Fibroblast of skin of right biceps (primary cell): ENCODE results near the gene TFIP11.
"Not testable (repeated sequence)": the region's sequence is repeated elsewhere in the genome, so short reads cannot be mapped to it uniquely, and the experiment has no call there.

ENCODE experiments used
- DNase-seq: peaks from one replicate; pipeline ENCODE4 v3.0.0-alpha.2; 2013

TFIP11 gene

GRCh38 chr22:26540119-26540518 lies 27.8 kb upstream of the TFIP11 start:
- DNase-seq, result no peak

- DNase-seq, result no peak
Observed at GRCh38 chr22:26536762-26537134, 24.5 kb upstream of the TFIP11 start.

- DNase-seq, result no peak
Observed at GRCh38 chr22:26536056-26536761, 23.9 kb upstream of the TFIP11 start.

GRCh38 chr22:26535603-26535908 lies 23.3 kb upstream of the TFIP11 start:
- no peak for DNase-seq

GRCh38 chr22:26534874-26535602 lies 22.8 kb upstream of the TFIP11 start:
- no peak for DNase-seq

- DNase-seq, result no peak
Observed at GRCh38 chr22:26534171-26534855, 22.0 kb upstream of the TFIP11 start.

GRCh38 chr22:26529345-26529744 lies 17.1 kb upstream of the TFIP11 start:
- DNase-seq, result no peak

- DNase-seq, result not testable (repeated sequence)
Observed at GRCh38 chr22:26528518-26528917, 16.2 kb upstream of the TFIP11 start.

- no peak for DNase-seq
Observed at GRCh38 chr22:26527574-26528465, 15.5 kb upstream of the TFIP11 start.

- DNase-seq, result no peak
Observed at GRCh38 chr22:26527167-26527566, 14.9 kb upstream of the TFIP11 start.

GRCh38 chr22:26525946-26526564 lies 13.8 kb upstream of the TFIP11 start:
- DNase-seq, result no peak

GRCh38 chr22:26524870-26525269 lies 12.6 kb upstream of the TFIP11 start:
- no peak for DNase-seq

- no peak for DNase-seq
Observed at GRCh38 chr22:26522592-26522991, 10.3 kb upstream of the TFIP11 start.

- DNase-seq, result no peak
Observed at GRCh38 chr22:26522012-26522411, 9.7 kb upstream of the TFIP11 start.

- no peak for DNase-seq
Observed at GRCh38 chr22:26517429-26517828, 5.2 kb upstream of the TFIP11 start.

GRCh38 chr22:26516503-26516902 lies 4.2 kb upstream of the TFIP11 start:
- no peak for DNase-seq

GRCh38 chr22:26515931-26516330 lies 3.7 kb upstream of the TFIP11 start:
- DNase-seq, result no peak

GRCh38 chr22:26514419-26515161 lies 2.3 kb upstream of the TFIP11 start:
- DNase-seq, result no peak

GRCh38 chr22:26513838-26514237 lies 1.6 kb upstream of the TFIP11 start:
- no peak for DNase-seq

GRCh38 chr22:26508148-26508547 lies 4.1 kb downstream of the TFIP11 start:
- no peak for DNase-seq

GRCh38 chr22:26503758-26504157 lies 8.5 kb downstream of the TFIP11 start:
- no peak for DNase-seq
